Chondrocyte (in vitro differentiated cells): ENCODE data around the gene NSF. TPM values are rescaled to one million over a fixed set of nuclear protein-coding genes. Genes with fewer than 3 reads are reported as not detected.

Source experiments
- DNase-seq: peaks from one replicate; pipeline ENCODE4 v3.0.0; 2021; ENCODE audit warnings: mixed read lengths, low spot score
- H3K27ac Mint-ChIP-seq: one replicate; pipeline ENCODE4 v1.8.0; 2021; ENCODE audit warnings: mild to moderate bottlenecking, moderate library complexity, mixed read lengths; ENCODE audit not compliant: unreplicated experiment
- H3K27me3 Mint-ChIP-seq: 2 replicates; pipeline ENCODE4 v1.8.0; 2021; ENCODE audit warnings: low read depth, mixed read lengths
- H3K36me3 Mint-ChIP-seq: 2 replicates; pipeline ENCODE4 v1.8.0; 2021; ENCODE audit warnings: low read depth, mixed read lengths
- H3K4me1 Mint-ChIP-seq: 2 replicates; pipeline ENCODE4 v1.8.0; 2021; ENCODE audit warnings: low read depth, mild to moderate bottlenecking, mixed read lengths
- H3K4me3 Mint-ChIP-seq: one replicate; pipeline ENCODE4 v1.8.0; 2021; ENCODE audit warnings: mild to moderate bottlenecking, moderate library complexity, mixed read lengths; ENCODE audit not compliant: unreplicated experiment
- H3K9me3 Mint-ChIP-seq: 2 replicates; pipeline ENCODE4 v1.8.0; 2021; ENCODE audit warnings: low read depth, mixed read lengths
- total RNA-seq: library from RNA; stranded (reverse); gene quantifications from 3 replicates; pipeline ENCODE4 v1.2.1, GENCODE V29; 2021
- TF ChIP-seq, protein P1 (sequence below): fragments of 200-600 bp; sonication (generic); IDR thresholded peaks from 2 replicates; pipeline ENCODE4 v1.5.0; 2021; ENCODE audit warnings: antibody characterized with exemption, mild to moderate bottlenecking, moderate library complexity

The NSF gene
- total RNA-seq, 1 donor from 2014 or later = 48.3 TPM

- Mint-ChIP-seq H3K36me3 (no peaks in the 10 kb centered on the region), H3K27me3 (no peaks in the 10 kb centered on the region), H3K4me1 (peaks cover 15% of the 10 kb centered on the region), H3K4me3 (no peak overlapping the region), H3K27ac (no peak overlapping the region), H3K9me3 (no peaks in the 10 kb centered on the region)
- DNase-seq = peak; percentile 85
- TF ChIP-seq, protein P1, sequence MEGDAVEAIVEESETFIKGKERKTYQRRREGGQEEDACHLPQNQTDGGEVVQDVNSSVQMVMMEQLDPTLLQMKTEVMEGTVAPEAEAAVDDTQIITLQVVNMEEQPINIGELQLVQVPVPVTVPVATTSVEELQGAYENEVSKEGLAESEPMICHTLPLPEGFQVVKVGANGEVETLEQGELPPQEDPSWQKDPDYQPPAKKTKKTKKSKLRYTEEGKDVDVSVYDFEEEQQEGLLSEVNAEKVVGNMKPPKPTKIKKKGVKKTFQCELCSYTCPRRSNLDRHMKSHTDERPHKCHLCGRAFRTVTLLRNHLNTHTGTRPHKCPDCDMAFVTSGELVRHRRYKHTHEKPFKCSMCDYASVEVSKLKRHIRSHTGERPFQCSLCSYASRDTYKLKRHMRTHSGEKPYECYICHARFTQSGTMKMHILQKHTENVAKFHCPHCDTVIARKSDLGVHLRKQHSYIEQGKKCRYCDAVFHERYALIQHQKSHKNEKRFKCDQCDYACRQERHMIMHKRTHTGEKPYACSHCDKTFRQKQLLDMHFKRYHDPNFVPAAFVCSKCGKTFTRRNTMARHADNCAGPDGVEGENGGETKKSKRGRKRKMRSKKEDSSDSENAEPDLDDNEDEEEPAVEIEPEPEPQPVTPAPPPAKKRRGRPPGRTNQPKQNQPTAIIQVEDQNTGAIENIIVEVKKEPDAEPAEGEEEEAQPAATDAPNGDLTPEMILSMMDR = no peak
These were observed 179.3 kb downstream of the NSF start for GRCh38 chr17:46769531-46770438.

DNA sequence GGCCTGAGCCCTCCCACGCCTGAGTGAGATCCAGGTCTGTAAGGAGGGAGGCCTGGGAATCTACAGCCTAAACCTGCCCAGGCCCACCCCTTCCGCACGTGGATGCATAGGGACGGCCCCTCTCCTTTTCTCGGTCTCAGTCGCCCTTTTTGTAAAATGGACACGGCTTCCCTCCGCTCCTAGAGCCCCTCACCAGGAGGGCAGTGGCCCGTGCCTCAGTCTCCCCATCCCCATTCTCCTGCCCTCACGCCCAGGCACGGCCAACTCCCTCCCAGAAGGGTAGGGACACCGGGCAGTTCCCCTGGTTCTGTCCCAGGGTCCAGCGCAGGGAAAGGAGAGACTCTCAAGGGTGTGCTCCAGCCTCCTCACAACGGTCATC, 180.0 kb downstream of the NSF start:
- Mint-ChIP-seq H3K4me1 (peaks cover 11% of the 10 kb centered on the region), H3K36me3 (no peaks in the 10 kb centered on the region), H3K27ac (no peak overlapping the region), H3K27me3 (no peaks in the 10 kb centered on the region), H3K4me3 (peak overlapping the region; percentile 62), H3K9me3 (no peaks in the 10 kb centered on the region)
- peak; percentile 79 for DNase-seq
- TF ChIP-seq, protein P1 = no peak

DNA sequence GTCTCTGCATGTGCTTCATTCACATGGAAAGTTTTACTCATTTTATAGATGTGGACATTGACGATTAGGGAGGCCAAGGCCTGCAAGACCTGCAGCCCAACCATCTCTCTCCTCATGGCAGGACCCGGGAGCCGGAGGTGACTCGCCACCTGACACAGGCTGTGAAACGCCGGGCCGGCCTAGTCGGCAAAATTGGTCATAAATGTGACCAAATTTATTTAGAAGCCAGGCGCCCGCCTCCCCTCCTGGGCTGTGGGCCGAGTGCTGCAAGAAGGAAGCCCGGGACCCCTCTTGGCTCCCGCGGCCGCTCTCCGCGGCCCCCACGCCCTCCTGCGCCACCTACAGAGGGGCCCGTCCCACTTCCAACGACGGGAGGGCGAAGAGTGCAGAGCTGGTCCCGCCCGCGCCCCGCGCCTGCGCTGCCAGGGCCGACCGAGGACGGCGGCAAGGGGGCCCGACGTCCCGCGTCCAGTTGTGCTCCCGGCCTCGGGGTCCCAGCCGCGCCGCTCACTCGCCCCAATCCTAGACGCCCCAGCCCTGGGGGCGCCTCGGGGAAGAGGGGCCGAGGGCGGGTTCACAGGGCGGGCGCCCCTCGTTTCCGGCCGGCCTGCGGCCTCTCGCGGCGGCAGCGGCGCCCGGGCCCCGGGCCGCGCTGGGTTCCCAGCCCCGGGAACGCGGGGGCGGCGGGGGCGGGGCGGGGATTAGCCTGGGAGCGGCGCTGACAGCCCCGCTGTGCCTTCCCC, 180.5 kb downstream of the NSF start:
- TF ChIP-seq, protein P1 = peak; percentile 51
- H3K27ac Mint-ChIP-seq = no peak overlapping the region
- no peaks in the 10 kb centered on the region for H3K9me3 Mint-ChIP-seq
- no peaks in the 10 kb centered on the region for H3K27me3 Mint-ChIP-seq
- H3K36me3 Mint-ChIP-seq = no peaks in the 10 kb centered on the region
- H3K4me1 Mint-ChIP-seq = peaks cover 7% of the 10 kb centered on the region
- H3K4me3 Mint-ChIP-seq = peak overlapping the region; percentile 62
- peak; percentile 85 for DNase-seq

DNA sequence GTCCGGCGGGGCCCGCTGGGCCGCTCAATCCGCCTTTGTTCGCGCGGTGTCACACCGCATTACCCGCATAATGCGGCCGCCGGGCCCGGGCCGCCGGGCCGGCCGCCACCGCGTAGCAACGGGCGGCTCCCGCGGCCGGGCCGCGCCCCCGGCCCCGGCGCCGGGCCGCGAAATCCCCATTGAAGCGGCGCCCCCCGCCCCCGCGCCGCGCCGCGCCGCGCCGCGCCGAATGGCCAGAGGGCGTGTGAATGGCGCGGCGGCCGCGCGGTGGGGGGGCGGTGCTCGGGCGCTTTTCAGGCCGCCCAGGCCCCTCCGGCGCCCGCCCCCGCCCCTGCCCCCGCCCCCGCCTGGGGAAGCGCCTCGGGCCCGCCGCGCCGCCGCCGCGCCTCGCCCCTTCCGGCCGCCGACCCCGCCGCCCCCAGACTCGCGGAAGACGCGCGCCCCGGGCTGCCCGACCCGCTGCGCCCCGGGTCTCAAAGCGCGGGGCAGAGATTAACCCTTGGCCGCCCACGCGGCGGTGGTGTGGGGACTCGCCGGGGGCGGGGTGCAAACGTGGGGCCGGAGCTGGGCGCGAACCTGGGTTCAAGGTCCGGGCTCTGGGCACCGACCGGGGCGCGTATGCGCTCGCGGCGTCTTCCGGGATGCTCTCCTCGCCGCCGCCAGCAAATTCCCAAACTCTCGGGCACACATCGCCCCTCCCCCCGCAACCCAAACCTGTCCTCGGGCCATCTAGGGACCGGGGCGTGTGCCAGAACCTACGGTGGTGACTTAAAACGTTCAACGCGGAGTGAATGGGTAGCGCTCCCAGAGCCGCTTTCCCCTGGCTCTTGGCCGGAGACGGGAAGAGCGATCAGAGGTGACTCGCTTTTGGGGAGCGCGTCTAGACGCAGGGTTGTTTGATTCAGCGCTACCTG, 181.3 kb downstream of the NSF start:
- H3K27ac Mint-ChIP-seq = peak overlapping the region; percentile 5
- H3K4me1 Mint-ChIP-seq = peaks cover 7% of the 10 kb centered on the region
- peak overlapping the region; percentile 64 for H3K4me3 Mint-ChIP-seq
- TF ChIP-seq, protein P1 = no peak
- H3K27me3 Mint-ChIP-seq = no peaks in the 10 kb centered on the region
- peak; percentile 68 for DNase-seq
- no peaks in the 10 kb centered on the region for H3K36me3 Mint-ChIP-seq
- H3K9me3 Mint-ChIP-seq = no peaks in the 10 kb centered on the region
